Activated naive CD8-positive, alpha-beta T cell treated with anti-CD3 and anti-CD28 coated beads, Interleukin-2, amount 50 U/mL, for 16 hours (primary cell): ENCODE measurements around the gene SRPK2.

Experiments used
- DNase-seq: peaks from one replicate; pipeline ENCODE4 v3.0.0-alpha.2; 2020; ENCODE audit warnings: low read depth, low spot score

SRPK2 gene

DNA sequence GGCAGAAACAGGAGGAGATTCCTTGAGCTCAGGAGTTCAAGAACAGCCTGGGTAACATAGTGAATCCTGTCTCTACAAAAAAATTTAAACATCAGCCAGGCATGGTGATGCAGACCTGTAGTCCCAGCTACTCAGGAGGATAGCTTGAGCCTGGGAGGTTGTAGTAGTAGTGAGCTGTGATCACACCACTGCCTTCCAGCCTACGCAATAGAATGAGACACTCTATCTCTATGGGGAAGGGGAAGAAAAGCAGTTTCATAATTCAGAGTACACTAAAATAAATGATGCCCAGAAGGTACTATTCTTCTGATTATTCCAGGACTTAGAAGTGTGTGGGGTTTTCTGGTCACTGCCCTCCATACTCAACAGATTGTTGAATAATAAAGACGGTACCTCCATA is 197.4 kb downstream of the SRPK2 start:
- DNase-seq, result no peak

DNA sequence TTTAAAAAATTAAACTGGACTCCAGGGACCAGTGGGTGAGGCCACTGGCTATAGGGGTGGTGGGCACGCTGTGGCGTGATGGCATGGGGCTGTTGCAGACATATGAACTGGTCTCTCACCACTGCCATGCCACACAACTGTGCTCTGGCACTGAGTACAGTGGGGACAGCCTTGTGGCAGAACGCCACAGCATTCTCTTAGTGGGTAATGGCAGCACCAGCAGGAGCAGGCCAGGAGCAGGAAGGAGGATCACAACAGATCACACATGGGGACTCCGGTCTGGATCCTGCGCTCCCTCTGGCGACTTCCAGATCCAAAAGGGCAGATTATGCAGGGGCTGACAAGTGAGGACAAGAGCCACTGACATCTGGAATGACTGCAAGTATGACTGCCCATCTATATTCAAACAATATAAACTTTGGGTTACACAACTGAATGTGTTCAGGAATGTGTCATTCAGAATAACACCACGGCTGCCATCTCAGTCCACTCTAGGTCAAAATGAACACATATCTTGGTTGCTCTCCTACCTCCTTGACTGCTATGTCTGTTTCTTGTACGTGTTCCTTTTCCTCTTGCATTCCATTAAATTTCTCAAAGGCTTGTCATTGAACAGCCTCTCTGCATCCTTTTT is 198.7 kb downstream of the SRPK2 start:
- no peak for DNase-seq

DNA sequence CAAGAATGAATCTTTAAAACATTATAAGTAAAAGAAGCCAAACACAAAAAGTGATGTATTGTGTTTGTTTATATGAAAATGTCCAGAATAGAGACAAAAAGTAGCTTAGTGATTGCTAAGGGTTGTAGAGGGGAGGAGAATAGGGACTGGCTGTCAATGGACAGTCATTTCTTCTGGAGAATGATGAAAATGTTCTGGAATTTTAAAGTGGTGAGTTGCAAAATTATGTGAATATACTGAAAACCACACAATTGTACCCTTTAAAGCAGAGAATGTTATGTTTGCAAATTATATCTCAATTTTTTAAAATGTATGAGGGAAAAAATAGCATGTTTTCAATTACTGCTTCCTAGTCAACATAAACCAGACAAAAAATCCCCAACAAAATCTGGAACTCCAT is 200.5 kb downstream of the SRPK2 start:
- no peak for DNase-seq

DNA sequence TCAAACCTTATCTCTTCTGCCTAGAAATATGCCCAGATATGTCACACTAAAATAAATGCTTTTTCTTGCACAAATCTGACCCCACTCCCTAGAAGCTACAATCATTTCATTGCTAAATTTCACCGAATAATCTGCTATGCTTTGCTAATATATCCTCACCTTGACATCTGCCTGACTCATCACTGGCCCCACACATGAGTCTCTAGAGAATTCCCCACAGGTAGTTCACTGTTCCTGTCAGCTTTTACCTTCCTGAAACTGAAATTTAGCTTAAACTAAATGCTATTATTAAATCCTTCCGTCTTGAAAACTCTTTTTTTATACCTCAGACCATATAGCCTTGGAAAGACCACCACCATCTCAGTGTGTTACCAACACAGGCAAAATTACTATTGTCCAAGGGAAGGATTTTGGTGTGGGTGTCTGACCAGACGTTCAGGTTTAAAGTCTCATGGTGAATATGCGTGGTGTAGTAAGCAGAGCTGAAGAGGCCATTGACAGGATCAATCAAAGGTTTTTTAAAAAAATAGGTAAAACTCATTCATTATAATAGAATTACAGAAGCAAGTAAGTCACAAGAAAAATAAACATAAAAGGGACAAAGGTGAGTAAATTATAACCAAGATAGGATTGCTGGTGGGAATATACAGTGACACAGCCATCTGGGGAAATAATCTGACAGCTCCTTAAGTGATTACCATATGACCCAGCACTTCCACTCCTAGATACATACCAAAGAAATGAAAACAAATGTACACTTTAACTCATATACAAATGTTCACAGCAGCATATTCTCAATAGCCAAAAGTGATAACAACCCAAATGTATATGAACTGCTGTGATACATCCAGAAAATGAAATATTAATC is 201.2 kb downstream of the SRPK2 start:
- no peak for DNase-seq

DNA sequence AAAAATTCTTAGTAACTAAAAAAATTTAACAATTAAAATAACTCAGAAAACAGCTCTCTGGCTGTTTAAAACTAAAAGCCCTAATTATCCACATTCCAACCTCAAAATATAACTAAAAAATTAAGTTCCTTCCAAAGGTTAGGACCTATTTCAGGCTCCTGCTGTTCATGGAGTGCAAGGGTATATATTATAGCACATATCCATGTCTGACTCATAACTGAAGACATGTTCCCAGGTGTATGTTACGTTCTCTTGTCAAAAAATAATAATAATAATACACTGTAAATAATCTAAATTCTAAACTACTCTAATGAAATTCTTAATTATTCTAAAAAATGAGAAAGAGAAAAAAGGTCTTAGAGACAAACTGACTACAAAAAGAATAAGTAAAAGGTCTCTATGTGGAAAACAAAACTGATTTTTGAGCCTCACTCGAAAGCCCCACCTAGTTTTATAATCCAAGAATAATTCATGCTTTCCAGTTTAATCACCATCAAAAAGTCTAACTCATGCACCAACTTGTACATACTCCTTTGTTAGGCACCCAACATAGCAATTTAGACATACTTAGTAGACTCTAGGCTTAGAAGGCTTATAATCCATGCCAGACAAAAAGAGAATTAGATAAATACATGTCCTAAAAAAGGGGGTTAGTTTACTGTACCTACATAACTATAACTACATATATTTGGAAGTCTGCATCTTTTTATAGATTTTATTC is 203.3 kb downstream of the SRPK2 start:
- DNase-seq, result no peak

DNA sequence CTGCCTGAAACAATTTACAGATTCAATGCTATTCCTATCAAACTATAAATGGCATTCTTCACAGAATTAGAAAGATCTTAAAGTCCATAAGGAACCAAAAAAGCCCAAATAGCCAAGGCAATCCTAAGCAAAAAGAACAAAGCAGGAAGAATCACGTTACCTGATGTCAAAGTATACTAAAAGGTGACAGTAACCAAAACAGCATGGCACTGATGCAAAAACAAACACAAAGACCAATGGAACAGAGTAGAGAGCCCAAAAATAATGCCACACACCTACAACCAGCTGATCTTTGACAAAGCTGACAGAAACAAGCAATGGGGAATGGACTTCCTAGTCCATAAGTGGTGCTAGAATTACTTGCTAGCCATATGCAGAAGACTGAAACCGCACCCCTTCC is 208.7 kb downstream of the SRPK2 start:
- no peak for DNase-seq

DNA sequence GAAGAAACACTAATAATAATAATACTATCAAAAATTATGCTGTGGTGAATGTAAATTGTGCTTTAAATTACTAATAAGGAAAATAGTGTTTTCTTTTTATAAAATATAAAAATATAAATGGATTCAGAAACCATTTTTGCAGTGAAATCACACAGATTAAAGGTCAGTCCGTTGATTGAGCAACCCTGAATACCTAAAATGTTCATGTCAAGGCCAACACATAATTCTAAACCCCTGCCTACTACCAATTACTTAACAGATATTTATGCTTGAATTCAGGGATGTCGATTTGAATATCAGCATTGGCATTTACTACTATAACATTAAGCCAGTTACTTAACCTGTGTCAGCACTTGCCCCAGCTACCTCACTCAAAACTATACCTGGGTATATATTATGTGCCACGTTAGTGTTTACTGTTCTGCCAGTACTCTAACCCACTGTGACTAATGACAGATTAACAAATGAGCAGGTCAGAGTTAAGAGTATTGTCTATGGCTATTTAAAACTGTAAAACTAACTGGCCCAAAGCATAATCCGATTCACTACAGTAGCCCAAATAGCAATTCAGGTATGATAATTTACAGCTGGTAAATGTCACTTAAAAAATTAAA is 209.7 kb downstream of the SRPK2 start:
- DNase-seq, result no peak

DNA sequence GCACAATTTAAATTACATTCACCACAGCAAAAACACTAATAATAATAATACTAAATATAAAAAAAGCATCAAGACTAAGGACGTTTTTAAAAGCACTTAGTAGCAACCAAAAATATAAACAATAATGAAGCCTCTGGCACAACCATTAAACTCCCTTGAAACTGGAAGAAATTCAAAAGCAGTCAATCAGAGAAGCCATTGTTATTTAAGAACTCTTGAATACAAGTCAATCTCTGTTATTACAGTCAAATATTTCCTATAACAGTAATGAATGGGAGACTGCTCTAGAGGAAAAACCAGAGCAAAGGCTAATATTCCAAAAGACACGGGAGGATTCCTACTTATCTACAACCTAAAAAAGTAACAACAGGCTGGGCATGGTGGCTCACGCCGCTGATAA is 210.5 kb downstream of the SRPK2 start:
- no peak for DNase-seq

DNA sequence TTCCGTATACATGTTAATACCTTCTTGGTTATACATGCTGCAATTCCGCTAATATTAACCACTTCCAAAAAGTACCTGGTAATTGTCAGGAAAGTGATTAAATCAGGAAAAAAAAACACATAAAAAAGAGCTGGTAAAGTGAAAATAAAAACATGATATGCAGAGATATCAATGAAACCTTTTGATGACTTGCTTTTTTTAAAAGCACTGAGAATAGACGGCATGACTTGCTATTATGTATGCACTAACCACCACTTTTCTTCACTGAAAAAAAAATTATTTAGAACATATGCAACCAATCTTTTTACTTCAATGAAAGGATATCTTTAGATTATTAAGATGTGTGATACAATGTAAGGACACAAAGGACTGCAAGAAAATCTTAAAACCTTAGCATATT is 211.7 kb downstream of the SRPK2 start:
- DNase-seq, result no peak

DNA sequence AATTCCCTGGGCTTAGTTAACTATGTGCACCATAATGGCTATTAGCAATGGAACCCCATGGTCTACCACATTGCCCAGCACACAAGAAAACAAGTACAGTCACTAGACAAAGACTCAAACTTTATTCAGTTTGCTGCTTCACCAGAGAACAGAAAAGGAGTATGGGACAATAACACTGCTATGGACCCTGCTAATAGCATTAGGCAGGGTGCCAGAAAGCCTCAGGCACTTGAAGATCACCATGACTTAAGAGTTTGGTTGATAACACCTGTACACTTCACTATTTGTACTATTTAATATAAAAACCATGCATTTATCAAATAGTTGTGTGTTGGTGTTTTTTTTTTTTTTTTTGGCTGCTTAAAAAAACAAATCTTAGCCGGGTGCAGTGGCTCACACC is 215.1 kb downstream of the SRPK2 start:
- no peak for DNase-seq

DNA sequence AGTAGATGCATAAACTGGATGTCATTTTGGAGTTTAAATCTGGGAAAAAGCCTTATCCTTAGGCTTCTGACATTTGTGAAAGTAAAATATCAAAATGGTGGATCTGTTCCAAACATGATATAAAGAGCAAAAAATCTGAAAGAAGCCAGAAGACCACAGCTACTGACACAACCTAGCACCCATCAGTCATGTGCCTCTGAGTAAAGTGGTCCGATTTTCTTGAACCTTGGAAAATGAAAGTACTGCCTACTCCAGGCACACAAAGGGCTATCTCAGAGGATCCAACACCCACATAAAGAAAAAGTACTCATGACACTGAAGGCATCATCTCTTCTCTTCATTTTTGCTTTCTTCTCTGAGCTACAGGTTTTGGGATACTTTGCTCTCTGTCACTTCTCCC is 224.0 kb downstream of the SRPK2 start:
- no peak for DNase-seq

DNA sequence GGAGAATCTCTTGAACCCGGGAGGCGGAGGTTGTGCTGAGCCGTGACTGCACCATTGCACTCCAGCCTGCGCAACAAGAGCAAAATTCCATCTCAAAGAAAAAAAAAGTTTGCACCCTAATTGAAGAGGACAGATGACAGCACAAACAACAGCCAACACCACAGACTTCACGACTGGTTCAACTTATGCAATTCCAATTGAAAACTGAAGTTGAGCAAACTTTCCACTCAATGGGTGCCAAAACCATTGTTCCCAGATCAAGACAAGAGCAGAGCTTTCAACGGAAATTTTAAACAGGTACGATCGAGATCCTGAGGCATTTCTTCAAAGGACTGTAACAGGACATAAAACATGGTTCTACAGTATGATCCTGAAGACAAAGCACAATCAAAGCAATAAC is 225.0 kb downstream of the SRPK2 start:
- DNase-seq, result no peak

DNA sequence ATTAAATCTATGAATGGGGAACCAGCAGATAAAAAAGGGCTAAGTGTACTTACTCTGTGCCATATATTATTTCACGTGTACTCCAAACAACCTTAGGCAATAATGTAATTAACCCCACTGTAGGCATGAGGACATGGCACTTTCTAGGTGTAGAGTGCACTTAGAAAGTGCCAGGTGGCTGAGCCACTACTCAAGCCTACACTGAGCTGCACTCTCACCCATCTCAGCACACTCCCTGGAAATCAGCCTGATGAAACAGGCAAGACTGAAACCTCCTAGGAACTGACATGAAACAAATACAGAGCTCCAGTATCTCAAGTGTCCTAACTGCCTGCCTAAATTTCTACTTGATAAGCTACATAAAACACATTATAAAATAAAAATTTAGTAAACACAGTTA is 227.4 kb downstream of the SRPK2 start:
- DNase-seq, result no peak

DNA sequence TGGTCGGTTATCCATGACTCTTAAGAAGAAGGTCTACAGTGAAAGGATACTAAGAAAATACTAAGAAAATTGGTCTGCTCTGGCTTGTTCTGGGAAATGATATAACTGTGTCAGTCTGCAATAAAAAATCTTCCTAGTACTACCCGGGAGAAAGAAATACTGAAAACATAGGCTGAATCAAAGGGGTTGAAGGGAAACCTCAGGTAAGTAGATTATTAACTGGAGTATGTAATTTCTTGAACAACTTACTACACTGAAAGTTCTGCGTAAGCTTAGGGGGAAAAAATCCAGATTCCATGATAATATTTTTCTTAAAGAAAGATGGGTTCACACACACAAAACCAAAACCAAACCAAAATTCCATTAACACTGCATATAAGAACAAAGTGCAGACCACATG is 231.4 kb downstream of the SRPK2 start:
- DNase-seq, result no peak

DNA sequence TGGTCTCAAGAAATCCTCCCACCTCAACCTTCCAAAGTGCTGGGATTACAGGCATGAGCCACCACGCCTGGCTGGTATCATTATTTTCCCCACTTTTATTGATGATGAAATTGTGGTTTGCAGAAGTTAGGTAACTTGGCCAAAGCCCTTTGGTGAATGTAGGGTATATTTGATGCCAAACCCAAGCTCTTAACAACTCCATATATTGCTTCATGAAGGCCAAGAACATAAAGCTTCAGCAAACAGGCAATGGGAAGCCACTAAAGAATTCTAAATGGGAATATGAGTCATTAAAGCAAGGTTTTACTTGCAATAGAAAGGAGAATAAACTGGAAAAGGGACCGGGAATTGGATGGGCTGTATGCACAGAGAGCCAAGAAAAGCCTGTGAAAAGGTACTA is 232.0 kb downstream of the SRPK2 start:
- no peak for DNase-seq

DNA sequence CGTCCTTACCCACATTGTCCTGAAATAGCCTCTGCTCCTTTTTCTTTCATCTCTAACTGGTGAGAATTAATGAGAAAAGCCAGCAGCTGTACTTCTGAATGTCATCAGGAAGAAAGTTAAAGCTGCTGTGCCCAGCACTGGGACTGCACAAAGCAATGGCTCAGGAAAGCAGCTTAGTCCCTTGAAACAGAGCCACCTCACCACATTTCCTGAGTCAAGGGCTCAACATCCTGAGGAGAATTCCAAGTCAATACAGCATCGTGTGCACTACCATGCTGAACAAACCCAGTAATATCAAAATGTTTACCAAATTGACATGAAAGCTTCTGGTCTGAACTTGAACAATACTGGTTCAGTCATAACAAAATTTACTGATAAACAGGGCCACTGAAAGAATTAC is 234.6 kb downstream of the SRPK2 start:
- no peak for DNase-seq

DNA sequence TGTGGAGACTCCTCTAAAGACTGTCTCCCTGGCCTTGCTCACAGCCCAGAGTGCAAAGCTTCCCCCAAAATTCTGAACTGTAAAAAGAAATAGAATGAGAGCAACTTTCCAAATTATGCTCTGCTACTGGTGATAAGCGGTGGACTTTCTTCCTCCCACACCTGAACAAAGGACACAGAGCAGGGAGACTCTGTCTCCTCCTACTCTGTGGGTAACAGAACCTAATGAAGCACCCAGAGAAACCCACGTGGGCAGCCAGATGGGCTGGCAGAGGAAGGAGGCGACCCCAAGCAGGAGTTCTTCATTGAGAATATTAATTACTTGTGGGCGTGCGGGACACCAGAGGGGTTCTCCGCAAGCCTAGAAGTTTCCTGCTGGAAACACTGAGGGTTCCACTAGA is 235.2 kb downstream of the SRPK2 start:
- no peak for DNase-seq

DNA sequence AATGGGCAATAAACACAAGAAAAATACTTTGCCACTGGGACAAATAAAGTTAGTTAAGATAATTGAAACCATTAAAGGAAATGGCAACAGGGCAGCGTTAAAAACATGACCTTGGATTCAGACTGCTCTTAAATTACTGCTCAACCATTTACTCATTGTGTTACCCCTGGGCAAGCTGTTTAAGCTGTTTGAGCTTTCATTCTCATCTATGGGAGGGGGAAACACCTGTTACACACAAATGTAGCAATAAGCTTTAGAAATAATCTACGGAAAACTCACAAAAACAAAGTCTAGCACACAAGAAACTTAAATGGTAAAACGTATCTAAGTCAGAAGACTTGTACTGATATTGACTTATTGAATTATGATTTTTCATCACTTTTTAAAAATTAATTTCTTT is 237.6 kb downstream of the SRPK2 start:
- DNase-seq, result no peak

DNA sequence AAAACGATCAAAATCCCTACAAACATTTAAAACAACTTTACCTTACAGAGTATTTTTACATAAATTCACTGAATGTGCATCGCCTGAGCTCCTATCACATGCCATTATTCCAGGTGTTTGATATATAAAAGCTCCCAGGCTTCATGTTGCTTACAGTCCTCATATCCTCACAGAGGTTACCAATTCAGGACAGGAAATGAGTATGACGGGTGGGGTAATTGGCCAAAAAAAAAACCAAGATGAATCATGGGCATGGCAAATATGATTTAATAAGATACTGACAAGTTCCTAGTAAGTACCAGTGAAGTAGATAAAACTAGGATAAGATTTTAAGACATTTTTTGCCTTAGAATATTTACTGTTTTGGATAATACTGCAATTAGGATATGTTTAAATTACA is 238.9 kb downstream of the SRPK2 start:
- DNase-seq, result no peak

DNA sequence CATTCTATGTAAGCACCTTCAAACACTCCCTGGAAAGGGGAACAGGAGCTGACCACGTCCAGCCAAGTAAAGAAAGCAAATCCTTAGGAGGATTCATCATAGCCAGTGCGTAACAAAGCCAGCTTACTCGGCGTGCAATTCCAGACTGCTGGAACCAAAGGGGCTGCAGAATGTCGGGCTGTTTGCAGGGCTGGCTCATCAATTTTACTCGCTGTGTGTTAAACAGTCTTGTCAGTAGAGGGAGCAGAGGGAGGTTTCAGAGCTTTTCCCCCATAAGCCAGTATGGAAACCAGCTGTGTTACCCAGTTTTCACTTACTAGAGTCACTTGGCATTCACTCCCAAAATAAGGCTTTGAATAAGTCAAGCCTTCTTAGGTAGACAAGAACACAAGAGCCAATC is 247.7 kb downstream of the SRPK2 start:
- no peak for DNase-seq

DNA sequence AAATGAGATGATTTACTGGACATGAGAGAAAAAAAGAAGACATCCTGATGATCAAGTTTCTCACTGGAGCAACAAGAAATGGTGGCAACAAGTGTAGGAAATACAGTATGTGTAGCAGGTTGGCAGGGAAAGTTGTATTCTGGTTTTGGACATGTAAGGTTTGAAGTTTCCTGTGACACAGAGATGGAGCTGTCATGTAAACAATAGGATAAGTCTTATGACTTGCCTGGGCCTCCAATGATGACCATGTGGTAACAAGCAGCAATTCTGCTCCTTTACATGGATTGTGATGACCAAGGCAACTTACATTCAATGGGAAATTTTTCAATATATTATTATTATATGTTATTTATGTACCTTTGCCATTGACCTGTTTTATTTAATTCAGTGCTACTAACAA is 249.3 kb downstream of the SRPK2 start:
- DNase-seq, result no peak

DNA sequence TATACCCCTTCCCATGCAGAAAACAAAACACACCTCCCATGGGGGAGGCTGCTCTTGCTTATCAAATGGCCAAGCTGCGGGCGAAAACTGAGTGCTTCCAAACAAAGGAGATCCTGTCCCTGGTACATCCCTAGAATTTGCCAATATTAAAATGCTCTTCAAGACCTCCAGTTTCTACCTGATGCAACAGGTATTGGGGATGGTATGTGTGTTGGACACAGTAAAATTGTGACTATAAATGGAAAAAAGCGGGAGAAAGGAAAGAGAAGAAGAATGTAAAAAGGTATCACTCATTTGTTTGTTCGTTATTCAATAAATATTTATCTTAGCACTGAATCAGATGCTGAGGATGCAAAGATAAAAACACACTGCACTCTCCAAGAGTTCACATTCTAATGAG is 250.8 kb downstream of the SRPK2 start:
- DNase-seq, result no peak
